ENCODE measurements around the gene GRIK3.

DNA sequence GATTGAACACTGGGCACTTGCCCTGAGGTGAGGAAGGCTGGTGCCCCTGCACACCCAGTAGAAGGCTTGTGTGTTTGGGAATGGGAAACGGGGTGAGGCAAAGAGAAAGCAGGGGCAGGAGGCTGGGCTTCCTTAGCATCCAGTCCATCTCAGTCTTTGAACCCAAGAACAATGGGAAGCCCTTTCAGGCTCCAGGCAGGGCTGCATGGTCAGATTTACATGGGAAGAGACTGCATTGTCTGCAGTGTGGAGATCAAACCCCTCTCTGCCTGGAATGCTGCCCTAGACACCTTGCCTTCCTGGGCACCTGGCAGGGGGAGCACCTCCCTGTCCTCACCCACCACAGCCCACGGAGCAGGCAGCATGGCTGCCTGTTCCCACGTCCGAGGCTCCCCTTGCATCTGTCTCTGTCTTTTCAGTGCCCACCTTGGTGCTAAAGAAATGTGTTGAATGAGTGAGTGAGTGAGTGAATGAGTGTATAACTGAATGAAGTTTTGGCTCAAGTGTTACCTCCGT, 268.5 kb downstream of the GRIK3 start:
- TF ChIP-seq NFRKB (IDR thresholded peaks at IDR 0.05) (no peak), ELF4 (IDR thresholded peaks at IDR 0.05) (no peak), HDGF (IDR thresholded peaks at IDR 0.05; ENCODE audit: borderline replicate concordance) (no peak), ARNT (IDR thresholded peaks at IDR 0.05) (no peak), FOXK2 (IDR thresholded peaks at IDR 0.05) (no peak), SP1 (IDR thresholded peaks at IDR 0.05) (no peak), L3MBTL2 (conservative IDR thresholded peaks at IDR 0.05) (no peak), ZNF384 (IDR thresholded peaks at IDR 0.05) (no peak), BHLHE40 (IDR thresholded peaks at IDR 0.05; ENCODE audit: borderline replicate concordance) (no peak), TARDBP (IDR thresholded peaks at IDR 0.05) (no peak), FOXM1 (IDR thresholded peaks at IDR 0.05; ENCODE audit: borderline replicate concordance) (no peak)

Measured in HEK293T (cell line).